ENCODE measurements around the gene RIPOR3. TPM values are rescaled to one million over a fixed set of nuclear protein-coding genes. Genes with fewer than 3 reads are reported as not detected.
A peak's percentile ranks its signal among the peaks of the same experiment; 100 is the strongest.

Gene RIPOR3
- total and polyA plus RNA-seq, 11 donors = 2.4 to 20.7 (median 4.9) TPM

- ATAC-seq = peak in 2 of 4 donors; percentile 3 to 8
- H3K36me3 ChIP-seq = peaks cover 0 to 83% (median 66%) of the 10 kb centered on the region in 9 donors
- WGBS, 4 donors = 90 to 100% (median 92%) methylated on average over 9 to 19 of the region's 19 CpGs
These were observed 103.9 kb downstream of the RIPOR3 start for GRCh38 chr20:50587291-50587961.

GRCh38 chr20:50586531-50587232 is 104.7 kb downstream of the RIPOR3 start:
- DNase-seq = no peak
- 87 to 95% (median 93%) methylated on average over 12 to 13 of the region's 13 CpGs for WGBS, 4 donors
- H3K36me3 ChIP-seq = peaks cover 0 to 90% (median 73%) of the 10 kb centered on the region in 9 donors
- TF ChIP-seq CTCF (IDR thresholded peaks at IDR 0.05) = no peak
- TF ChIP-seq POLR2A (IDR thresholded peaks at IDR 0.05) = no peak
- peaks cover 0 to 6% (median under 1%) of the 10 kb centered on the region in 12 donors for H3K4me1 ChIP-seq
- ATAC-seq = no peak
- H3K4me3 ChIP-seq = no peak overlapping the region
- H3K9me3 ChIP-seq = no peaks in the 10 kb centered on the region
- no peak overlapping the region for H3K27ac ChIP-seq
- intact Hi-C loops (cut with DNase I) = loop anchor here in 1 of 10 donors (10.0 kb wide), 1 partner anchor 158 kb away; no protein-coding TSS in a partner anchor
- no peaks in the 10 kb centered on the region for H3K27me3 ChIP-seq

More at GRCh38 chr20:50587291-50587961, 103.9 kb downstream of the RIPOR3 start:
- TF ChIP-seq CTCF (IDR thresholded peaks at IDR 0.05) (no peak), POLR2A (IDR thresholded peaks at IDR 0.05) (no peak)
- Histone ChIP-seq H3K4me1 (peaks cover 0 to 13% (median 6%) of the 10 kb centered on the region in 12 donors), H3K4me3 (no peak overlapping the region), H3K27me3 (no peaks in the 10 kb centered on the region), H3K9me3 (no peaks in the 10 kb centered on the region), H3K27ac (peak overlapping the region in 1 of 12 donors; percentile 20)
- no peak for DNase-seq
- intact Hi-C loops (cut with DNase I) = loop anchor here in 1 of 10 donors (10.0 kb wide), 1 partner anchor 157 kb away; no protein-coding TSS in a partner anchor

- H3K36me3 ChIP-seq = peaks cover 0 to 97% (median 83%) of the 10 kb centered on the region in 9 donors
- no peak for TF ChIP-seq POLR2A (IDR thresholded peaks at IDR 0.05)
- no peak for TF ChIP-seq CTCF (IDR thresholded peaks at IDR 0.05)
- no peak overlapping the region for H3K27ac ChIP-seq
- intact Hi-C loops (cut with DNase I) = loop anchor here in 1 of 10 donors (10.0 kb wide), 1 partner anchor 159 kb away; no protein-coding TSS in a partner anchor
- ATAC-seq (no peak), DNase-seq (no peak)
- 92 to 95% (median 93%) methylated on average over 9 of the region's 9 CpGs for WGBS, 4 donors
- H3K27me3 ChIP-seq = no peaks in the 10 kb centered on the region
- H3K9me3 ChIP-seq = no peaks in the 10 kb centered on the region
- H3K4me1 ChIP-seq = peaks cover 0 to 5% (median 0%) of the 10 kb centered on the region in 12 donors
- no peak overlapping the region for H3K4me3 ChIP-seq
These were observed 105.7 kb downstream of the RIPOR3 start for GRCh38 chr20:50585678-50586077.

GRCh38 chr20:50585214-50585613 is 106.1 kb downstream of the RIPOR3 start:
- no peak for ATAC-seq
- no peak for DNase-seq
- peaks cover 0 to 97% (median 87%) of the 10 kb centered on the region in 9 donors for H3K36me3 ChIP-seq
- H3K27ac ChIP-seq = no peak overlapping the region
- H3K4me3 ChIP-seq = no peak overlapping the region
- intact Hi-C loops (cut with DNase I) = loop anchor here in 1 of 10 donors (10.0 kb wide), 1 partner anchor 160 kb away; no protein-coding TSS in a partner anchor
- TF ChIP-seq CTCF (IDR thresholded peaks at IDR 0.05) (no peak), POLR2A (IDR thresholded peaks at IDR 0.05) (no peak)
- peaks cover 0 to 7% (median 0%) of the 10 kb centered on the region in 12 donors for H3K4me1 ChIP-seq
- H3K9me3 ChIP-seq = no peaks in the 10 kb centered on the region
- H3K27me3 ChIP-seq = no peaks in the 10 kb centered on the region
- 64 to 73% (median 65%) methylated on average over 5 of the region's 5 CpGs for WGBS, 4 donors
